ENCODE measurements around the gene CD200.

GRCh38 chr3:112399064-112399463, 66.1 kb downstream of the CD200 start:
- TF ChIP-seq EZH2 (IDR thresholded peaks at IDR 0.05; ENCODE audit: insufficient read depth, poor library complexity, severe bottlenecking) (no peak), EZH2phosphoT487 (IDR thresholded peaks at IDR 0.05; ENCODE audit: insufficient read depth, low read depth) (no peak)

Data from GM23248 (cell line).